T47D (cell line): ENCODE measurements around the gene PAIP2.

ENCODE experiments used
- DNase-seq, 2 experiments: peaks; one replicate each; pipeline versions ENCODE4 v3.0.0 to v3.0.0-alpha.2; 2011 to 2012; ENCODE audit warnings: low read depth in 1 of 2, low spot score in 1 of 2
- JUND ChIP-seq: IDR thresholded peaks from 2 replicates; pipeline ENCODE4 v1.6.1; 2012; ENCODE audit warnings: low read depth
- in situ Hi-C: cut with HindIII; loops from 2 replicates; pipeline ENCODE4 v1.10.0; 2016; ENCODE audit warnings: low sequenced_read_pairs, low pct_unique_long_range_greater_than_20kb

Gene PAIP2

DNA sequence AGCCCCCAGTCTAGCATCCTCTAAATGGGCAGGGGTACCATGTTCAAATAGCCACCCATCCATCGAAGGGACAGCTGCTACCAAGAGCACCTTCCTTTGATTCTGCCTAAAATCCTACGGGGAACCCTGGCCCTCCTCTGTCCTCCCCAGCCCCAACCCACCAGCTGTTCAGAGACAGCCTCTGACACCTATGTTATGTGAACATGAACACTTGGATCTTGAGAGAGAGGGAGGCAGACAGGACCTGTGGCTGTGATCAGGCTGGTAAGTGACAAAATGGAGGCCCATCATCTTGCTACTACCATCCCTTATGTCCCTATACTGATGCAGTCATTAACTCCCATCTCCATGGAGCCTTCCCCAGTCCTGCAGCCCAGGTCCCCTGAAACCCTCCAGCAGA lies 33.3 kb downstream of the PAIP2 start:
- in situ Hi-C loops: no loop called here
- no peak for TF ChIP-seq JUND
- DNase-seq: no peak

DNA sequence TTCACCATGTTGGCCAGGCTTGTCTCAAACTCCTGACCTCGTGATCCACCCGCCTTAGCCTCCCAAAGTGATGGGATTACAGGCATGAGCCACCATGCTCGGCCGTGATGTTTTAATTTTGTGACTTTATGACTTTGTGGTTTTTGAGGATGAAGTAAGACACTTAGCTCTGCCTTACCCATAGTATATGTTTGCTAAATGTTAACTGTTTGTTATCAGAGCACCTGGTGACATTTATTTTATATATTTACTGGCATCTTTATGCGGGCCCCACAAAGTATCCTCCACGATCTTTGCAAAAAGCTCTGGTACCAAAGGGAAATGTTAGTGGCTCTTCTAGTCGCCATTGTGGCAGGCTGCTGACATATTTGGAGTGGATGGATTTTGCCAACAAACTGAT lies 34.7 kb downstream of the PAIP2 start:
- no peak for DNase-seq
- in situ Hi-C loops: no loop called here
- TF ChIP-seq JUND: no peak

DNA sequence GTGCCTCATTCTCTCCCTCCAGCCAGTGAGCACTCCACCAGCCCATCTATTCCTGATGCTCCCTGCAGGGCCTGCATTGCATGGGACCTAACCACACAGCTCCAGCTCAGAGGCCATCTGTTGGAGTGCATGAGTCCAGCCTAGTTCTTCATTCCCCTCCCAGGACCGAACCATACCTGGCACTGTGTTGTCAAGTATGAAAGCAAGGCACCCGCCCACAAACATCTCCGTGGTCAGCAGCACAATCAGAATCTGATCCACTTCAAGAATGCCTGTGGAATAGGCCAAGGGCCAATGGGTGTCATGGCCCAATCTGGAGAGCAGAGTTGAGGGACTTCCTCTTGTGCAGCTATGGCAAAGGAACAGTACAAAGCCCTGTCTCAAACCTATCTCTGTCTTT lies 35.6 kb downstream of the PAIP2 start:
- in situ Hi-C loops: no loop called here
- DNase-seq: no peak
- TF ChIP-seq JUND: no peak

DNA sequence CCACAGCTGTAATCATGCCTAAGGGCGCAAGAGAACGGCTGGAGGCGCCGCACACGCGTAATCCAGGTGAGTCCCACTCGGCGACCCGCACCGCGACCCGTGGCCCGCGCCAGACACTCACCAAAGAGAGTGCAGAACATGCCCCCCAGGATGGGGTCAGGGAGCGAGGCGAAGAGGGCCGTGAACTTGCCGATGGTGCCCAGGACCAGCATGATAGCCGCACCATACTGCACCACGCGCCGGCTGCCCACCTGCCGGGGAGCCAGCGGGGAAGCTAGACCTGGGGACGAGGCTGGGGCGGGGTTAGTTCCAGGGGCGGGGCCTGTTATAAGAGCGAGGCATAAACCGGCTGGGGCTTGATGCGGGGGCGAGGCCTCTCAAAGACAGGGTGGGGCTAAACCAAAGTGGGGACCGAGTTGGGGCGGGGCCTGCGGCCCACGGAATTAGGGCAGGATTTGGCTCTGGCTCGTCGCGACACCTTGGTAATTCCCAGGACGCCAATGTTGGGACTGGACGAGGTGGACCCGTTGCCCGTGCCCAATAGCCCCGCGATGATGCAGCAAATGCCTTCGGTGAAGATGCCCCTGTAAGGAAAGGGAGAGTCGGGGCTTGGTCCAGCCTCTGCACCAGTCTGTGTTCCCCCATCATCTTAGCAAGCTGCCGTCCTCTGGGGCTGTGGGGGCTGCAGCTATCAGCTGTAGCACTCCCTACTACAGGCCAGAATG lies 36.6 kb downstream of the PAIP2 start:
- in situ Hi-C loops: no loop called here
- no peak for TF ChIP-seq JUND
- no peak for DNase-seq

DNA sequence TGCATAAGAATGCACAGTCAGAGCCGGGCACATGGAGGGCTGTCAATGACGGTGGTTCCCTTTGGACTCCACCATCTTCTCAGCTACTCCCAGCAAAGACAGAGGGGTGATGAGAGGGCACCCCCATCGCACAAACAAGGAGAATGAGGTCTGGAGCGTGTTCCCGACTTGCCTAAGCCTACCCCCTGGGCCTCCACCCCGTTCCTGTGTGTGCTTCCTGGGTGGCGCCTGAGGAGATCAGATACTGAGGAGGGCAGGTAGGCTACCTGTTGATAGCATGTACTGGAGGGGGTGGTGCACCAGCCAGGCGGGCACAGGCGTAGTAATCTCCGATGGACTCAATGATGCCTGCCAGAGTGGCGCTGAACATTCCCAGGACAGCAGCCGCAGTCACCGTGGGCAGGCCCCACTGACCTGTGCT lies 37.3 kb downstream of the PAIP2 start:
- no peak for TF ChIP-seq JUND
- DNase-seq: no peak
- in situ Hi-C loops: no loop called here

DNA sequence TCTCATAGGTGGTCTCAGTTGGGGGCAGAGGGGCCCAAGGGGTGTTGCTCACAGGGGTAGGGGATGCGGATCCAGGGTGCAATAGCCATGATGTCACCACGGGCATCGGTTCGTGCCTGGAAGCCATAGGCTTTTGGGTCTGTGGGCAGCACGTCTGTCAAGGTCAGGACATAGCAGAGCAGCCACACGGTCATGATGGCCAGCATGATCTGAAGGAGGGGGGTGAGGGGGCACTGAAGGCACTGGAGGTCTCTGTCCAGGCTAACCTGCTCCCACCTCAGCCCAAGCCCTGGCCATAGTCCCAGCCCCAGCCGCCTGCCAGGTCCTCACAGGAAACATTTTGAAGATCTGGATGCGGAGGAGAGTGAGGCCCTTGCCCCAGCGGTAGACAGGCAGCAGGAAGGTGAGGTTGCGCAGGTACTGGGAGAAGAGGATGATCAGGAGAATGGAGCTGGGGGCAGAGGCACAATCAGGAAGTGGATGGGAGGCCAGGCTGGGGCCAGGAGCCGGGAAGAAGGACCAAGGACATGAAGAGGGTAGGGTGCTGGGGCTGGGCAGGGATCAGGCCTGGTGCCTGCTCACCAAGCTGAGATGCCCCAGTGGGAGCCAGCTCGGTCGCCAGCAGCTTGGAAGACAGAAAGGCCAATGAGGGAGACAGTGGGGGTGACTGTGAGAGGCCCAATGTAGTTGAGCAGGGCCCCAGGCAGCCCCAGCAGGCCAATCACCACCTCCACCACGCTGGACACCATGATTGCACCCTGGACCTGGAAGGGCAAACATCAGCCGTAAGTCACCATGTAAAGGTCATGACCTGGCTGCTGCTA lies 38.2 kb downstream of the PAIP2 start:
- in situ Hi-C loops: no loop called here
- TF ChIP-seq JUND: no peak
- DNase-seq: no peak

DNA sequence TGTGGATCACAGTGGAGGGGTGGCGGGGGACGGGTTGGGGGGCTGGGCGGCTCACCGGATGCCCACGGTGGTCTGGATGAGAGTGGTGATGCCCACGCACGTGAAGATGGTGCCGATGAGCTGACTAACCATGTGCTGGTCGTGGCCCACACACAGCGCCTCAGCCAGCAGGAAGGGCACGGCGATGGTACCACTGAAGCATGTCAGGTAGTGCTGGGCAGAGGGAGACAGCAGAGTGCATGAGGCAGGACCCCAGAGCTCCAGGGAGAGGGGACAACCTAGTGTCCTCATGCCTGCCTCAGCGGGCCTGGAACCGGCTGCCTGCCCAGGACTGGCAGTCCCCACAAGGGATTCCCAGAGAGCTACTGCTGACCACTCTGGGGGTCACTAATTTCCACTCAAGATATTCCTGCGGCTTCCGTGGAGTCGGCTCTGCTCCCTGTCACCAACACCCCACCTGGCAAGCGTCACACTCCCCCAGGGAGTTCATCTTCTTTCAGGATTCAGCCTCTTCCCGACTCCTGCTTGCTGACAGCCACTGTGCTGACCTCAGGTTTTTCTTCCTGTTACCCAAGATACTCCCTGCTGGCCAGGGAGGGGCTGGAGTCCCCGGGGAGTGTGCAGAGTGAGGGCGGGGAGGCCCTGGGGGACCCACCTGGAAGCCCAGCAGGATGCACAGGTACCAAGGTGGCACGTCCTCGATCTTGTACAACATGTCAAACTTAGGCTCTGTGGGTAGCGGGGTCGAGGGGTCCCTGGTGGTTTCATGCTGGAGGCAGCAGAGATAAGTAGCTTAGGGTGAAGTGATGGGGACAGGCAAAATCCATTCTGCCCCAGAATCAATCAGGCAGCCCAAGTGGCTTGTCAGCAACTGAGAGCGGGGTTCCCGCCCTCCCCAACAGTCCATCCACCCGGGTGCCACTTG lies 40.4 kb downstream of the PAIP2 start:
- no peak for TF ChIP-seq JUND
- in situ Hi-C loops: no loop called here
- no peak for DNase-seq

DNA sequence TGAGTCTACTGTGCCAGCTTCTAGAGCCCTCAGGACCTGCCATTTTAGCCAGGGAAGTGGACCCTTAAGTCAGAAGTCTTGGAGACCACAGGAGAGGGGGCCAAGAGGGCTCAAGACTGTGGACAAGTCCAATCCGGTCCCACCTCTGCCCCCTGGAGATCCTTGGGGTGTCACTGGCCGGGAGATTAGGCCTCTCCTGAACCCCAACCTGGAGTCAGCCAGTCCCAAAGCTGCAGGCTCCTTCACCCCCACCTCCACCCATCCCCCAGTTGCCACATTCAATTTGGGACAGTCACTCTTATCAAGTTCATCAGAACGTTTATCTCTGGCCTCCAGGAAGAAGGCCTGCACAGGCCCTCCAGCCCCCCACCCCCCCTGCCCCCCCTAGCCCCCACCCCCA lies 41.2 kb downstream of the PAIP2 start:
- DNase-seq: no peak
- TF ChIP-seq JUND: no peak
- in situ Hi-C loops: no loop called here

DNA sequence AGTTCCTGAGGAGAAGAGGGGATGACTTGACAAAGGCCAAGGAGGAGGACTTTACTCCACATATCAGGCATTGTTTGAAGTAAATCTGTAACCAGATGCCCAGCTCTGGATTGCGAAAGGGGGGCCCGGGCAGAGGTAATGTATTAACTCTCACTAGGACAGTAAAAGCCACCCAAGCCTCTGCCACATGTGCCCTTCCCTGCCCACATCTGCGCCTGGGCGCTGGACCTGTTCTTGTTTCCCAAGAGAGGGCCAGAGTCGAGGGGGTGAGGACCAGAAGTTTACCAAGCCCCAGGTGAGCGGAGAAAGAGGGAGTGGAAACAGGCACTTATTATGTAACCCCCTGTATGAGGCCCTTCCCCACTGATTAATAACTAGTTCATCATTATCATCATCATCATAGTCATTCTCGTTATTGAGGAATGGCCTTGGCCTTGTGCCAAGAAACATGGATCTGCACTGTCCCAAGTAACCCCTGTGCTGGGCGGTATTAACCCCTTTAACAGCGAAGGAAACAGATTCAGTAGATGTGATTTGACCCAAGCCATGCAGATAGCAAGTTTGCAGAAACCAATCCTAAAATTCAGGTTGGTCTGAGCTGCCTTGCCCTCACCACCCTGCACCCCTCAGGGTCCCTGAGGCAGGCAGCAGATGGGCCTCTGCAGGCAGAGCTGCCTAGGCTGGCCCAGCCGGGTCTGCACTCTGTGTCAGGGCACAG lies 41.8 kb downstream of the PAIP2 start, which contains the start of gene SLC23A1:
SLC23A1 (minus strand) TSS at position 23 of the 718 bp plus-strand sequence. CDS start 44 bp downstream, outside the sequence.
- no peak for TF ChIP-seq JUND
- in situ Hi-C loops: no loop called here
- no peak for DNase-seq

DNA sequence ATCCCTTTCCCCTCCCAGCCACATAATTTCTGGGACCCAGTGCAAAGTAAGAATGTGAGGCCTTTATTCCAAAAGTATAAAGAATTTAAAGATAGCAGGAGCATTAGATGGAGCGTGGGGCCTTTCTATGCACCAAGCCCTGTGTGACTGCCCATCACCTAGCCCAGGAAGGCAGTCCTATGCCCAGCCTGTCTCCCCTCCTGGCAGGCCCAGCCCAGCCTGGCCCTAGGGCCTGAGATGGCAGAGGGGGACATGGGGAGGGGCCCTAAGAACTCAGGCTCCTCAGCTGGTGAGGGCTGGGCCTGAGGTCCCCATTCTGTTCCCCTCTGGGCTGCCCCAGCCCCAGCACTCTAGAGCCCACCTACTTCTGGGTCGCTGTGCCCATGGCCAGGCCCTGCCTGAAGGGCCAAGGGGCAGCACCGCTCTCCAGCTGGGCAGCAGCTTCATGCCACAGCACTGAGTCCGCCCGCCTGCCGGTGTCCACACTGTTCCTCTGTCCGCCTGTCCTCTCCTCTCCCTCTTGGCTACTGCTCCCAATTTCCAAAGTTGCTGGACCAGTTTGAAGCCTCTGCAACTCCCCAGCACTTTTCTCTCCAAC lies 42.4 kb downstream of the PAIP2 start:
- in situ Hi-C loops: no loop called here
- TF ChIP-seq JUND: no peak
- peak in 1 of 2 experiments; percentile 71 for DNase-seq

DNA sequence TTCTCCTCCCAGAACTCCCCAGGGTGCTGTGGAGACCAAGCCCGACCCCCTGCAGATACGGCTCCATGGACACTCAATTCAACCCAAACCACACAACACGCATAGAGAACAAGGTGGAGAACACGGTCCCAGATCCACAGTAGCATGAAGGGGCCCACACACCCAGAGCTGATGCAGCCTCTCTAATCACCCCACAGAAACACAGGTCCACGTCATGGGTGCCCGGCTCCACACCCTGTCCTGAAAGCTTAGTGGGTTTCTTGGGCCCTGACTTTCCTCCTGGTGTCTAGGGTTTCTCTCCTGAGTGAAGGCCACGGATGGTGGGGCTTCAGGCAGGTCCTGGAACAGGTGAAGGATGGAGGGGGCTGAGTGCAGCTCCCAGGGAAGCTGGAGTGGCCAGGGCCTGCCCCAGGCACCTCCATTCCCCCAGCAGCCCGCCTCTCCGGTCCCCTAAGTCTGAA lies 43.0 kb downstream of the PAIP2 start:
- in situ Hi-C loops: no loop called here
- TF ChIP-seq JUND: no peak
- DNase-seq: no peak
